NCI-H748 (cell line): ENCODE results near the gene RNFT2.
"Not testable (repeated sequence)": the region's sequence is repeated elsewhere in the genome, so short reads cannot be mapped to it uniquely, and the experiment has no call there.

Source experiments
- DNase-seq: peaks from one replicate; lab custom pipeline; 2025; ENCODE audit not compliant: unreplicated experiment; lab: John Stamatoyannopoulos, UW

Gene RNFT2

DNA sequence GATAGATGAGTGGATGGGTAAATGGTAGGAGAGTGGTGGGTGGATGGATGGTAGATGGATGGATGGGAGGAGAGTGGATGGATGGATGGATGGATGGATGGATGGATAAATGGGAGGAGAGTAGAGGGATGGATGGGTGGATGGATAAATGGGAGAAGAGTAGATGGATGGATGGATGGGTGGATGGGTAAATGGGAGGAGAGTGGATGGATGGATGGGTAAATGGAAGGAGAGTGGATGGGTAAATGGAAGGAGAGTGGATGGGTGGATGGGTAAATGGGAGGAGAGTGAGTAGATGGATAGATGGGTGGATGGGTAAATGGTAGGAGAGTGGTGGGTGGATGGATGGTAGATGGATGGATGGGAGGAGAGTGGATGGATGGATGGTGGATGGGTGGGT, 51.4 kb downstream of the RNFT2 start:
- DNase-seq = not testable (repeated sequence)

DNA sequence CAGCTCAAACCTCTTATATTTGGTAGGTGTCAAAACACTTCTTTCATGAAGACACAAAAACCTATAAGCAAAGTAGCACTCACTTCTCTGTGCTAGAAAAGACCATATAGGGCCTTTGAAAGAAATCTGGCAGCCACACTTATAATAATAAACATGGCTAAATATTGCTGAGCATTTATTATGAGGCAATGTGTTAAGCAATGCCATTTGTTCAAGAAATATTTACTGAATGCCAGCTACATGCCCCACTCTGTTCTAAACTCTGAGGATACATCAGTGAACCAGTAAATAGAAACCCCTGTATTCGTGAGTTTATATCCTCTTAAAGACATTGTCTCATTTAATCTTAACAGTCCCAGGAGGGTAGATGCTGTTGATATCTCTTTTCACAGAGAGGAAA, 52.0 kb downstream of the RNFT2 start:
- no peak for DNase-seq

GRCh38 chr12:116792403-116792802, 54.3 kb downstream of the RNFT2 start:
- no peak for DNase-seq

- DNase-seq = no peak
Observed at GRCh38 chr12:116794725-116795124, 56.6 kb downstream of the RNFT2 start.

GRCh38 chr12:116797885-116798284, 59.8 kb downstream of the RNFT2 start:
- no peak for DNase-seq

- no peak for DNase-seq
Observed at GRCh38 chr12:116798719-116799118, 60.6 kb downstream of the RNFT2 start.

GRCh38 chr12:116799955-116800354, 61.8 kb downstream of the RNFT2 start:
- no peak for DNase-seq

DNA sequence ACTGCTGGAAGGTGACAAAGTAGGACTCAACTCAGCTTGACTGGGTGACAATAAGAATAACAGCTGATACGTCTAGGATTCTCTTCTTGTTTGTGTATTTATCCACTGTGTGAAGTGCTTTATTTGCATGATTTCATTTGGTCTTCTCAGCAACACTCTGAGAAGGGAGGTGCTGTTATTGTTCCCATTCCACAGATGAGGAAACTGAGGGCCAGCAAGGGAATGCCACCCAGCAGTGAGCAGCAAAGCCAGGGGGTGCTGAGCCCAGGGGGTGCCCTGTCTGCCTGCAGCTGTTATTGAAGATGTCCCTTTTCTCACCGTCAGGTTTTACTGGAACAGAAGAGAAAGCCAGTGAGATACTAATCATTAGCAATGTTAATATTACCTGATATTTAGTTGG, 62.8 kb downstream of the RNFT2 start:
- no peak for DNase-seq

DNA sequence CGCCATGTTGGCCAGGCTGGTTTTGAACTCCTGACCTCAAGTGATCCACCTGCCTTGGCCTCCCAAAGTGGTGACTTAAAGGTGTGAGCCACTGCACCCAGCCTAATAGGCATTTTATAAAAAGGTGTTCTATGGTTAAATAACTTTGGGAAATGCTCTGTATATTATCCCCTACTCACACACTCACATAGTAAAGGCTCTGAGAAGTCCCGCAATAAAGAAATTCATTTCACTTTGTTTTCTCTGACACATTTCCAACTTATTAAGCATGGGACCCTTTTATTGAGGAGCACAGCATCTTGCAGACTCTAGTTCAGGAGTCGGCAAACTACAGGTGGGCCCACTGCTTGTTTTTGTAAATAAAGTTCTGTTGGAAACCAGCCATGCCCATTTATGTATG, 63.9 kb downstream of the RNFT2 start:
- no peak for DNase-seq

GRCh38 chr12:116803013-116803736, 65.1 kb downstream of the RNFT2 start:
- DNase-seq = no peak

GRCh38 chr12:116804051-116804450, 65.9 kb downstream of the RNFT2 start:
- no peak for DNase-seq

GRCh38 chr12:116806845-116807440, 68.8 kb downstream of the RNFT2 start:
- no peak for DNase-seq

GRCh38 chr12:116807546-116807945, 69.4 kb downstream of the RNFT2 start:
- no peak for DNase-seq

GRCh38 chr12:116808113-116809105, 70.3 kb downstream of the RNFT2 start:
- peak; percentile 67 for DNase-seq

GRCh38 chr12:116812238-116812637, 74.1 kb downstream of the RNFT2 start:
- DNase-seq = no peak

DNA sequence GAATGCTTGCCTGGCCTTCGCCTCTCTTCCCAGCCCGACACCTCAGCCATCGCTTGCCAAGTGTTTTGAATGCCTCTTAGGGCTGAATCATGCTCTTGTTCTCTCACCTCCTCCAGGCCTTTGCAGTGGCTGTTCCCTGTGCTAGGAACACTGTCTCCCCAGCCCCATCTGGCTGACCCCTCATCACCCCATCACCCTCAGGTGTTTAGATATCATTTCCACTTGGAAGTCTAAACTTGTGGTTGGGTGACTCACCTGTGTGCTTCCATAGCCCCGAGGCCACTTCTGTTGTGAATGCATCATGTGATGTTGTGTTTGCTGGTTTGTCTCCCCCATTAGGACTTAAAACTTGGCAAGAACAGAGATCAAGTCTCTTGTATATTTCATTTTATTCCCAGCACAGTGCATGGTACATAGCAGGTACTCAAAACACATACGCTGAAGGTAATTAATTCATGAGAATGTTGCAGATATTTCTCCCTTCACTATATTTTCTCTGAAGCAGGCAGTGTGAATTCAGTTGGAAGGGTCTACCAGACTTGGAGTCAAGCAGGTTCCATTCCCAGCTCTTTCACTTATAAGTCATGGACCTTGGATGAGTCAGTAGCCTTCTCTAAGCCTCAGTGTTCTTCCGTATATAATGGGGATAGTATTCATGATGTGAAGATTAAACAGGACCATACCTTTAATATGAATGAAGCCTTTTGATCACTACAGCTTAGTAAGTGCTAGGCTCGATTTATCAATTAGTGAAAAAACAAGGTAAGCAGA, 75.3 kb downstream of the RNFT2 start:
- no peak for DNase-seq

DNA sequence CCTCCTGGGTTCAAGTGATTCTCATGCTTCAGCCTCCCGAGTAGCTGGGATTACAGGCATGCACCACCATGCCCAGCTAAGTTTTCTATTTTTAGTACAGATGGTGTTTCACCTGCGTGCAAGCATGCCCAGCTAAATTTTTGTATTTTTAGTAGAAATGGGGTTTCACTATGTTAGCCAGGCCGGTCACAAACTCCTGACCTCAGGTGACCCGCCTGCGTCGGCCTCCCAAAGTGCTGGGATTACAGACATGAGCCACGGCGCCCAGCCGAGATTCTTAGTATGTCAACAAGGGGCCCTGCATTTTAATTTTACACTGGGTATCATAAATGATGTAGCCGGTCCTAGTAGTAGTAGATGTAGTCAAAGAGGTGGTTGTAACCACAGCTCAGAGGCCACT, 76.7 kb downstream of the RNFT2 start:
- not testable (repeated sequence) for DNase-seq

DNA sequence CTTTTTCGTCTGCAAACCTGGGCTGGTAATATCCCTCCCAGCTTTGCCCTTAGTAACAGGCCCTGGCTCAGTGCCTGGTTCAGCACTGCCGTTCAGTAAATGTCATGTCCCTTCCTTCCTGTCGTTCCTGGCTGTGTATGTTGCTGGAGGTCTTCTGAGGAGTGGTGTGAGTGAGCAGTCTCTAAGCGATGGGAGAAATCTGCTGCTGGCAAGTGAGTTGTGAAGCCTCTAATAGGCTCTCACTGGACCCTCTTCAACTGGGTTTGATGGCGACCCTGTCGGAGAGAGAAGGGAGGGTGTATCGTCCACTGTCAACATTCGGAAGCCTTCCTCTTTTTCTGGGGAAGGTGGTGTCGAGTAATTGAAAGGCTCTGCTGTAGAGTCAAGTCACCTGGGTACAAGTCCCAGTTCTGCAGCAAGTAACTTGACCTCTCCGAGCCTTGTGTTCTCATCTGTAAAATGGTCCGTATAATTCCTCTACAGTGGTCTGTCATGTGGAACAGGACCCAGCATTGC, 80.3 kb downstream of the RNFT2 start:
- peak; percentile 32 for DNase-seq

DNA sequence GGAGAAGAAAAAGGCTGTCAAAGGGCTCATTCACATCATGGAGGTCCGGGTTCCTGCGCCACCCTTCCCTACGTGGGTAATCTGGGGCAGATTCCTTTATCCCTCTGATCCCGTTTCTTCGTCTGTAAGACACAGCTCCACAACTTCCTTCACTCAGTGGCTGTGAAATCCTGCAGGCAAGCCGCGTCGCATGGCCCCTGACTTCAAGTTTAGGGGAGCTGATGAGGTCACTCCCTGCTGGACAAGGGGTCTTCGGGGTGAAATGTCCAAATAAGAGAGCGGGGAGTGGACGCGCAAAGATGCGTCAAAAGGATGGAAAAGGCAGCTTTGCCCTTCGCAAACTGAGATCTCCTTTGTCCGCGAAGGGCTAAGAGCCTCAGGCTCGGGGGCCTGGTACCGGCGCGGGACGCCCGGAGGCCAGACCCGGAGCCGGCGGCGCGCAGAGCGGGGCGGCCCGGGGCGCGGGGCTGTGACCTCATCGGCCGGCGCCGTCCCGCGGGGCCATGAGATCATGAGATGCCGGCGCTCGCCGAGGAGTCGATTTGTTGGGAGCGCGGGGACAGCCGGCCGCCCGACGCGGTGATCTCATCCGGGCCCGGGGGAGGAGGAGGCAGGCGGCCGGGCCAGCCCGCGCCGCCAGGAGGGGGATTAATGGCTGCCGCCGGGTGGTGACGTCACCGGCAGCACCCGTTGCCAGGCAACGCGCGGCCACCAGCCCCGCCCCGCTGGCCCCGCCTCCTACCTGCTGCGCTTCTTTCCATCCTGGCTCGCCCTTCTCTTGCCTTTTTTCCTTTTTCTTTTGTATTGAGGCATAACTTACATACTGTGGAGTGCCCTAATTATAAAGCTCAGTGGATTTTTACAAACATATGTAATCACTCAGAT, 81.1 kb downstream of the RNFT2 start:
- peak; percentile 93 for DNase-seq
